HG03196 (cell line): Measurements from ENCODE around the gene TNFAIP8L2.
"Not testable (repeated sequence)": the region's sequence is repeated elsewhere in the genome, so short reads cannot be mapped to it uniquely, and the experiment has no call there.

Experiments
- ATAC-seq: cut with Tn5 transposase; IDR thresholded peaks from one replicate; pipeline ENCODE4 v1.9.1; 2021; ENCODE audit not compliant: unreplicated experiment

TNFAIP8L2 gene

DNA sequence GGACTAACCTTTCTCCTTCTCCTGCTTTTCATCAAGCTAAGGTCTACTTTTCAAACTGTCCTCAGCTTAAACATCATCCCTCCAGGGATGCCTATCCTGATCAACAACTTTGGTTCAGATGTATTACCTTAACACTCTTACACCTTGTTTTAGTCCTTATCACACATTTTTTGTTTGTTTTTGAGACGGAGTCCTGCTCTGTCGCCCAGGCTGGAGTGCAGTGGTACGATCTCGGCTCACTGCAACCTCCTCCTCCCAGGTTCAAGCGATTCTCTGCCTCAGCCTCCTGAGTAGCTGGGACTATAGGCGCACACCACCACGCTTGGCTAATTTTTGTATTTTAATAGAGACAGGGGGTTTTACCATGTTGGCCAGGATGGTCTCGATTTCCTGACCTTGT is 32.2 kb downstream of the TNFAIP8L2 start:
- ATAC-seq: not testable (repeated sequence)

DNA sequence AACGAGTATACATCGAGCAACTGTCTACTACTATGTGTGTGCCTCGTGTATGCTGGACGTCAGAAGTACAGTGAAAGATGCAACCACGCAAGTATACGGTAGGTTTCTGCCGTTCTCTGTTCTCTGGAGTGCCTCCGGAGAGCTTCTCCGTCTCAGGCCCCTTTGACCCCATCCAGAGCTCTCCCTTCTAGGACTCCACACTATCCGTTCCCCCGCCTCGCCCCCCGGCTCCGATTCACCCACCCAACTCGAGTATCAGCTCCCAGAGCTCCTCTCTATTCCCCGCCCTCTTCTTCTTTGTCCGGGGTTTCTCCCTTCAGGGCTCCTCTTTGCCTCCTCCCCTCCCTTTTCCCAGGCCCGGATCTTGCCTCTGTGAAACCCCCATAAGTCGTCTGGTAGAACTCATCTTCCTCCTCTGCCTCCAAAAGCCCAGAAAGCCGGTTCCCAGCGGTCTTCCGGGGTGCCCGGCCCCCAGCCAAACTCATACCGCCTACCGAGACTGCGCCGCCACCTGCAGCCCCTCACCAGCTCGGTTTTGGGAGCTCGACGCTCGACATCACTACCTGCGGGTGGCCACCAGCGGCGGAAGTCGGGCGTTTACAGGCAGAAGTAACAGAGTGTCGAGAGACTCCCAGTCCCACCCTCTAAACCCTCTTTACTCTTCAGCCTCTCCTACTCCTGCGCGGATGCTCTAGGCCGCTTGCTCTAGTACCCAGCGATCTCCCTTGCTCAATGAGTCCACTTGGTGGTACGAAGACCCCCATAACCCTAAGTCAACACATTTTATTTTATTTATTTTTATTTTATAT is 33.4 kb downstream of the TNFAIP8L2 start, which contains the start of gene VPS72:
TSS of gene VPS72 (minus strand) at position 561 of the 809 bp plus-strand sequence. CDS start at position 485, 76 bp downstream.
- ATAC-seq: peak; percentile 73

DNA sequence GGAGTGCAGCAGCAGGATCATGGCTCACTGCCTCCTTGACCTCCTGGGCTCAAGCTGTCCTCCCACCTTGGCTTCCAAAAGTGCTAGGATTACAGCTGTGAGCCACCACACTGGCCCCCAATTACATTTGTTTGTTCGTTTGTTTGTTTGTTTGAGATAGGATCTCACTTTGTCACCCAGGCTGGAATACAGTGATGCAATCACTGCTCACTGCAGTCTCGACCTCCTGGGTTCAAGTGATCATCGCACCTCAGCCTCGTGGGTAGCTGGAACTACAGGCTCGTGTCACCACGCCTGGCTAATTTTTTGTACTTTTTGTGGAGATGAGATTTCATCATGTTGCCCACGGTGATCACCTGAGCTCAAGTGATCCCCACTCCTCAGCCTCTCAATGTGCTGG is 35.6 kb downstream of the TNFAIP8L2 start:
- no peak for ATAC-seq

DNA sequence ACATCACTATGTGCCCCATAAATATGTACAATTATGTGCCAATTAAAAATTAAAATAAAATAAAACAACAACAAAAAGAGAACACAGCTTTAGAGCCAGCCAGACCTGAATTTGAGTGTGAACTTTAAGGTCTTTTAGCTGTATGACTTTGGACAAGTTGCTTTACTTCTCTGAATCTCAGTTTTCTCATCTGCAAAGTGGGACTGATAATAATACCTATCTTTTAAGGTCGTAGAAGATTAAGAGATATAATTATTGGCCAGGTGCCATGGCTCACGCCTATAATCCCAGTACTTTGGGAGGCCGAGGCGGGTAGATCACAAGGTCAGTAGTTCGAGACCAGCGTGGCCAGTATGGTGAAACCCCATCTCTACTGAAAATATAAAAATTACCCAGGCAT is 36.9 kb downstream of the TNFAIP8L2 start:
- no peak for ATAC-seq

DNA sequence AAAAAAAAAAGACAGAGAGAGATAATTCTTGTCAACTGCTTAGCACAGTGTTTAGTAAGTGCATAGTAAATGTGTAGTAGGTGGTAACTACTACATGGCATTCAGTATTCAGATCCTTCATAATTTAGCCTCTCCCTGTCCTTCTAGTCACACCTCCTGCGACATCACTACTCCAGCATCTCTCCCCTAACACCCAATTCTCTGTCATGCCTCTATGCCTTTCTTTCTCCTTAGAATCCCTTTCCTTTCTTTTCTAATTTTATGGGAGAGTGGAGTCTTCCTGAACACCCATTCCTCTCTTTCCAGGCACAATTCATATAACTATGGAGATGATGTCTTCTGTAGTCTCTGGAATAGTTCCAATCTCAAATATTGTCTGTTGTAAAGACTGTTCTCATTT is 37.4 kb downstream of the TNFAIP8L2 start:
- ATAC-seq: no peak

DNA sequence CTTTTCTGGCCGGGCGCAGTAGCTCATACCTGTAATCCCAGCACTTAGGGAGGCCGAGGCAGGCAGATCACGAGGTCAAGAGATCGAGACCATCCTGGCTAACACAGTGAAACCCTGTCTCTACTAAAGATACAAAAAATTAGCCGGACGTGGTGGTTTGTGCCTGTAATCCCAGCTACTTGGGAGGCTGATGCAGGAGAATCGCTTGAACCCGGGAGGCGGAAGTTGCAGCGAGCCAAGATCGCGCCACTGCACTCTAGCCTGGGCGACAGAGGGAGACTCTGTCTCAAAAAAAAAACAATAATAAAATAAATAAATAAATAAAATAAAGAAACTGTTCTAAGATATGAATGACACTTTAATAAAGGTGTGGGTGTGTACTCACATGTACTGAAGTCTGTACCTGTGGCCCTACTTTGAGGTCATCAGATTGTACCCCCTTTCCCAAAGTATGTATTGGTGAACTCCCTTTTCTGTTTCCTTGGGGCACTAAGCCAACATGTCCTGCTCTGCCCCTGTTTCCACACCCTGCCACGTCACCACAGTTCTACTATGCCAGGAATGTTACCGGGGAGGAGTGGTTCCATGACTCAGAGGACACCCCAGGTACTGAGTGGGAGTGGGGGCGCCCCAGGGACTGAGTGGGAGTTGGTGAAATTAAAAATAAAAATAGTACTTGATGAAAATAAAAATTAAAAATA is 38.6 kb downstream of the TNFAIP8L2 start:
- ATAC-seq: not testable (repeated sequence)

DNA sequence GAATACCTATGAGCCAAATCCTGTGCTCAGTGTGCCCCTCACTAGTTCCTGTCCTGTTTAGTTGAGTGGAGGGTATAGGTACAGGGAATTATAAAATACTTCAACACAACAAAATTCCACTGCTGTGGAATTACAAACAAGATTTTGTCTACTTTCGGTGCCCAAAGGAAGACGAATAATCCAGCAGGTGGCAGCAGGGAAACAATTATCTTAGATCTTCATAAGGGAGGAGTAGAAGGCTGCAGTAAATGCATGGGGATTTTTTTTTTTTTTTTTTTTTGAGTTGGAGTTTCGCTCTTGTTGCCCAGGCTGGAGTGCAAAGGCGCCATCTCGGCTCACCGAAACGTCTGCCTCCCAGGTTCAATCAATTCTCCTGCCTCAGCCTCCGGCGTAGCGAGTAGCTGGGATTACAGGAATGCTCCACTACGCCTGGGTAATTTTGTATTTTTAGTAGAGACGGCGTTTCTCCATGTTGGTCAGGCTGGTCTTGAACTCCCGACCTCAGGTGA is 39.9 kb downstream of the TNFAIP8L2 start:
- ATAC-seq: no peak

DNA sequence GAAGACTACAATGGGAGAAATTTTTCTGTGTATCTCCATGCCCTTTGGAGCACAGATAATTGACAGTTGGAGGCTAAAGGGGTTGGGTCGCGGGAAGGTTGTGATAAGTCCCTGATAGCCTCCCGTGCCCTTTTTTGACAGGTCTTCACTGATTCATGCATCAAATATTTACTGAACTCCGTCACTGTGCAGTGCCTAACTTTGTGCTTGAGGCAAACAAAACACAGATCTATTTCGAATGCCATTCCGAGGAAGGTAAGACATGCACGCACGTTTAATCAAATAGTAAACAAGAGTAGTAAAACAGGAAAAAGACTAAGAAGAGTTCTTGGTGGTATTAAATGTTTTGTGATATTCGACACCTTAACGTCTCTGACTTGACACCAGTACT is 41.4 kb downstream of the TNFAIP8L2 start:
- no peak for ATAC-seq

DNA sequence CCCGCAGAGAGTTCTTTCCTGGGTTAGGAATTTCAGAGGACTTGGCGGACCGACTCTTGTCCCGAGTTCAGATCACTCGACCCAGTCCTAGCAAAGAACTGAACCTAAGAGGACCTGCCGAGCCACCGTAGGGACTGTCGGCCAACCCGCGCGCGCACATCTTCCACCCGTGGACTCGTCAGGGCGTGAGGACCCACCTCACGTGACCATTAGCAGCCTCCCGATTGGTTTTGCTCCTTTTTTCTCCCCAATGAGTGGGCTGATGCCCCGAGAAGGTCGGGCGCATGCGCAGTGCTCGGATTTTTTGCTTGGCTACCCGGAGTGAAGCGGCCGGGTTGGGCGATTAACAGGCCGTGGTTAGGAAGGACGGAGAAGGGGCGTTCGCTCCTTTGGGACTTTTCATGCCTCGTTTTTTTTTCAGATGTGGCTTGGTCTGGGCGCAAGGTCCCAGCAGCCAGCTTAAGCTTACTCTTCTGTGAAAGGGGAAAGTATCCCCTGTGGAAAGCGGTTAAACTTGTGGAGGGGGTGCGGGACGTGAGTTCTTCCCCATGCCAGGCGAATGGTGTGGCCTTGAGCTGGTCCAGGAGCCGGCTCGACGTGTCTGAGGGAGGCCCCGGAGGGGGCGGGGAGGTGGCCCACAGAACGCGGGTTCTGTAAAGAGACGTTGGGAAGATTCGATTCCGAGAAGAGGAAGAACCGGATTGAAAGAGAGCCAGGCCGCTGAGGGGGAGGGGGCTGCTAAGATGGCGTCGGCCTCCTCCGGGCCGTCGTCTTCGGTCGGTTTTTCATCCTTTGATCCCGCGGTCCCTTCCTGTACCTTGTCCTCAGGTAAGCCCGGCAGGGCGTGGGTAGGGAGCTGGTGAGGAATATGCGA is 42.0 kb downstream of the TNFAIP8L2 start, which contains the start of gene PIP5K1A:
TSS of gene PIP5K1A (plus strand) at position 299 of the 874 bp plus-strand sequence. CDS start at position 744, 445 bp downstream.
- ATAC-seq: peak; percentile 81

DNA sequence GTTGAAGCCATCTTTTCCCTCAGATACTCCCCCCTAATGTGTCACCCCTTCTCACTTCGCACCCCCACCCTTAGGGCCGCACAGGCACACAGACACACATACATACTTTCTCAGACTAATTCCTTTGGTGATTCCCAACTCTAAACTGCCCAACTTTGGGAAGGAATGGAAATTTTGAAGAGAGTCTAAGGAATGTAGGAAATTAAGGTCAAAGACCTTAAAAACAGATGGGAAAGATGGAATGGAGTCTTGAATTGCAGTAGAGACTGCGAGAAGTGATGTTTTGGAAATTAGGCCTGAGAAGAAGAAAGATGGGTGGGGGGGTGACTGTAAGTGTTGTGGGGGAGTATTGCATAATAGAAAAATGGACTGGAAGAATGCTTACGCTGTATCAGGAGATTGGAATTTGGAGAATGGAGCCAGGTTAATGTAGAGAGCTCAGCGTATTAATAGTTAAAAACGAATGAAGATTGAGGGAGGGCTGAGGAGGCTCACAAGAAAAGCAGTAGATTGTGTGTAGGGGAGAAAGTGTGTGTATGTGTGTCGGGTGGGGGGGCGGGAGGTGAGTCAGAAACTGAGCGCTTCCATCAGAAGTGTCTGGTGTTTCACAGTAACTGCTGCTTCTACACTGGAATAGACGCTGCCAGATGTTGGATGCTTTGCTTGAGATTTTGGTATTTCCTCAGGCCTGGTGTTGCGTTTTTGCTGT is 43.6 kb downstream of the TNFAIP8L2 start:
- ATAC-seq: no peak

DNA sequence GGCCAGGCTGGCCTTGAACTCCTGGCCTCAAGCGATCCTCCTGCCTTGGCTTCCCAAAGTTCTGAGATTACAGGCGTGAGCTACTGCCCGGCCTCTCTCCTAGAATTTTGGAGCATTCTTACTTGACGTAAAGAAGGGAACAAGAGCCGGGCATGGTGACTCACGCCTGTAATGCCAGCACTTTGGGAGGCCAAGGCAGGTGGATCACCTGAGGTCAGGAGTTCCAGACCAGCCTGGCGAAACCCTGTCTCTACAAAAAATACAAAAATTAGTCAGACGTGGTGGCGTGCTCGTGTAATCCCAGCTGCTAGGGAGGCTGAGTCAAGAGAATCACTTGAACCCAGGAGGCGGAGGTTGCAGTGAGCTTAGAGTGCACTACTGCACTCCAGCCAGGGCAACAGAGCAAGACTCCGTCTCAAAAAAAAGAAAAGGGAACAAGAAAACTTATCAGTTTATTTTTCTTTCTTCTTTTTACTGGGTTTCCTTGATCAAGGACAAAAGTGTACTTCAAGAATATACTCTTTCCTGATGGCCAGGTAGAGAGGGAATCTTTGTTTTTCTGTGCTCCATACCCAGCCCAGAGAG is 49.0 kb downstream of the TNFAIP8L2 start:
- not testable (repeated sequence) for ATAC-seq
